A204.1 (cell line): Measurements from ENCODE around the gene KCNQ2.

Experiments used
- FAIRE-seq: peaks from 2 replicates; lab custom pipeline; 2012; peaks lifted over from hg19 to GRCh38; lab: Jason Lieb, UNC

The KCNQ2 gene

GRCh38 chr20:63501818-63502670, 29.6 kb upstream of the KCNQ2 start:
- no peak for FAIRE-seq

- FAIRE-seq: no peak
Measured at GRCh38 chr20:63500902-63501817, 28.7 kb upstream of the KCNQ2 start.

DNA sequence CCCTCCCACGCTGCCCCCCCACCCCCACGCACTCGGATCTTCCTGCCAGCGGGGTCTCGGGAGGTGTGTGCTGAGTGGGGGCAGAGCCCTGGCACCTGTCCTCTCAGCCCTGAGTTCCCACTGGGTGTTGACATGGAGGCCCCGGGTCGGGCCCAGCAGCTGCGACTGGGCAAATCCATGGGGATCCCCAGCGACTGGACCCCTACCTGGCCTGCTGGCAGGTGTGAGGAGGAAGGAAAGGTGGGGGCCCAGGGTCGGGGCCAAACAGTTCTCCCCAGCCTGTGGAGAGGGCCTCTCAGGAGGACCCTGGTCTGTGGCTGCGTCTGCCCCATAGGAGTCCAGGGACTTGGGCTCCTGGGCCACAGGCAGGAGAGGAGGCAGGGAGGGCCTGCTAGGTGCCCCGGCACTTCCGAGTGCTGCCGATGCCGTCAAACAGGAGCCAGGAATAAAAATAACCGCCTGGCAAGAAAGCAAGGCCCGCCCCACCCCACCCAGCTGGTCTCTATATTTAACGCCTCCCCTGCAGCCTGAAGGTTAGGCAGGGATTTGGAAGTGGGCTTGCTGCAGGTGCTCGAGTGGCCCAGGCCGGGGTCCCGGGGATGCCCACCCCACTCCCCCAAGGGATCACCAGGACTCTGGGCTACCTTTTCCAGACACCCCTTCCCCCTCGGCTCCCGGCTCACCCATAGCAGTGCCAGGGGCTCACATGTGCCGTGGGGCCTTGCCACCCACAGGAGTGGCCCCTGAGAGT, 27.9 kb upstream of the KCNQ2 start:
- no peak for FAIRE-seq

- no peak for FAIRE-seq
Measured at GRCh38 chr20:63499338-63499969, 27.0 kb upstream of the KCNQ2 start.

DNA sequence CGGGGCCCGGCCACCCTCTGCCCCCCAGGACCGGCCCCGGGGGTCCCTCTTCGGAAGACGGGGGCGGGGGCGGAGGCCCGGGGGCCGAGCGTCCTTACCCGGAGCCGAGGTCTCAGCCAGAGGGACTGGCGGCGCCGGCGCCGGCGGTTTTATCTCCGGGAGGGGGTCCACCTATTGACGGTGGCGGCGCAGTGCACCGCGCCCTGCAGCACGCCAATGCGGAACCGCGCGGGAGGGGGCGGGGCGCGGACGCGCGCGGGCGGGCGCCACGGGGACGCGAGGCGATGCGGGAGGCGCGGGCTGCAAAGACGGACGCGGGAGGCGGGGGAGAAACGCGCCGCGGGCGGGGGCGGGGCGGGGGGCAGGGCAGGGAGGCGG, 26.5 kb upstream of the KCNQ2 start, which contains the start of gene EEF1A2:
Gene EEF1A2 (minus strand): TSS at position 124 of the 378 bp plus-strand sequence. CDS start 1,320 bp downstream, outside the sequence.
- no peak for FAIRE-seq

GRCh38 chr20:63497946-63498935, 25.8 kb upstream of the KCNQ2 start:
- FAIRE-seq: no peak

- no peak for FAIRE-seq
Measured at GRCh38 chr20:63497138-63497945, 24.9 kb upstream of the KCNQ2 start.

DNA sequence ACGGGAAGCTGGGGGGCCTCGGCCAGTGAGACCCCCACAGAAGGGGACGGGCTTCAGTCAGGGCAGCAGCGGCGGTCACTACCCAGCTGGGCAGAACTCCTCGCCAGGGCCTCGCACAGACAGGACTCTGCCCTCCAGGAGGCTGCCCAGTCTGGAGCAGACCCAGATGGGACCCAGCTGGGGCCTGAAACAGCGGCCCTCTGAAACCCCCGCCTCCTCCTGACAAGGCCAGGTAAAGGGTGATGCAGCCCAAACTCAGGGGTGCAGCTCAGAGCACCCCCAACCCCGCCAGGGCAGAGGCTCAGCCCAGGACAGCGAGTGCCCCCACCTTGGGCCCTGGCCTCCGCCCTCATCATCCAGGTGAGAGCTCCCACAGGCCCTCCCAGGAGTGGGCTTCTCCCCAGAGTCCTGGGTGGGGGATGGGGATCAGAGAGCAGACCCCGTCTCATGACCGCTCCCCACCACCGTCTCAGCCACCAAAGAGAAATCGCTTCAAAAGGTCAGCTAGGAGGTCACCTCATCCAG, 24.2 kb upstream of the KCNQ2 start:
- FAIRE-seq: no peak

GRCh38 chr20:63495741-63496595, 23.5 kb upstream of the KCNQ2 start:
- no peak for FAIRE-seq

- FAIRE-seq: no peak
Measured at GRCh38 chr20:63495167-63495720, 22.8 kb upstream of the KCNQ2 start.

- no peak for FAIRE-seq
Measured at GRCh38 chr20:63494420-63495166, 22.1 kb upstream of the KCNQ2 start.

DNA sequence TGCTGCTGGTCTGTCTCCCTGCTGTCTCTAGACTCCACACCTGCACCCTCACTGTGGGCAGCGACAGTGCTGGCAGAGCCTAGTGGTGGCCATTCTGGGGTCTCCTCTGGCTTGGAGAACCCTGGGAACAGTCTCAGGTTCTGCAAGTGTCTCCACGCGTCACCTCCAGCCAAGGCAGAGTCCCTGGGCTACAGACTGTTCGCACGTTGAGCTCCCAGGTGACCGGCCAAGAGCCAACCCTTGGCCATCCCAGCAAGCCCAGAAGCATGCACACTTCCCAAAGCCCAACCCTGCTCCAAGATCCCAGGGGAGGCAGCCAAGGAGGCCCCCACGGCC, 21.6 kb upstream of the KCNQ2 start:
- no peak for FAIRE-seq

GRCh38 chr20:63493563-63494020, 21.1 kb upstream of the KCNQ2 start:
- FAIRE-seq: no peak

DNA sequence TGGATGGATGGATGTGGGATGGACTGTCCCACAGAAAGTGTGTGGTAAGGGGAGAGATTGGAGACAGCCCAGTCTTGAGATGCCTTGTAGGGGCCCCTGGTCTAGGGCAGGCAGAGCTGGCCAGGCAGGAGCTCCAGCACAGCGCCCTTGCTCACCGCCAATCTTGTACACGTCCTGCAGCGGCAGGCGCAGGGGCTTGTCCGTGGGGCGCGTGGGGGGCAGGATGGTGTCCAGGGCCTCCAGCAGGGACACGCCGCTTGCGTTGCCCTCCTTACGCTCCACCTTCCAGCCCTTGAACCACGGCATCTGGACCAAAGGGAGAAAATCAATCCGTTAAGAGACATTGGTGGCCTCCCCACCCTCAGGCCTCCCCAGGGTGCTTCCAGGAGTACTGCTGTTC, 20.5 kb upstream of the KCNQ2 start:
- FAIRE-seq: no peak

GRCh38 chr20:63492518-63492917, 20.1 kb upstream of the KCNQ2 start:
- FAIRE-seq: no peak

- no peak for FAIRE-seq
Measured at GRCh38 chr20:63491635-63492230, 19.3 kb upstream of the KCNQ2 start.

- no peak for FAIRE-seq
Measured at GRCh38 chr20:63491078-63491477, 18.6 kb upstream of the KCNQ2 start.
